Bronchial epithelial cell (primary cell): Measurements from ENCODE around the gene JPH4. TPM values are rescaled to one million over a fixed set of nuclear protein-coding genes. Genes with fewer than 3 reads are reported as not detected.

Experiments
- DNase-seq: peaks from one replicate; pipeline ENCODE4 v3.0.0-alpha.2; 2010; ENCODE audit warnings: low read depth
- FAIRE-seq: peaks from 2 replicates; lab custom pipeline; 2011; peaks lifted over from hg19 to GRCh38; lab: Jason Lieb, UNC
- H3K27me3 ChIP-seq: 2 replicates; pipeline ENCODE4 v1.5.1; 2011; ENCODE audit warnings: low read length; ENCODE audit not compliant: control insufficient read depth, insufficient read depth
- H3K36me3 ChIP-seq: 2 replicates; pipeline ENCODE4 v1.5.1; 2011; ENCODE audit warnings: low read length; ENCODE audit not compliant: control insufficient read depth, insufficient read depth
- H3K4me3 ChIP-seq: 2 replicates; pipeline ENCODE4 v1.5.1; 2011; ENCODE audit warnings: mild to moderate bottlenecking, low read depth, low read length, control low read depth
- CTCF ChIP-seq: IDR thresholded peaks from 2 replicates; pipeline ENCODE4 v1.5.1; 2011; ENCODE audit warnings: mild to moderate bottlenecking, moderate library complexity, low read length, control low read depth, inconsistent platforms; ENCODE audit not compliant: insufficient read depth, severe bottlenecking
- total RNA-seq: library from RNA; depleted of rRNA; stranded (reverse); fragments of >200 nt; gene quantifications from 2 replicates; pipeline ENCODE4 v1.2.1, GENCODE V29; 2014

JPH4 gene
- total RNA-seq, 1 donor from 2014 or later = not detected

- TF ChIP-seq CTCF = no peak
- H3K27me3 ChIP-seq = peaks cover 27% of the 10 kb centered on the region
- H3K4me3 ChIP-seq = no peak overlapping the region
- no peak for FAIRE-seq
- DNase-seq = no peak
- H3K36me3 ChIP-seq = no peaks in the 10 kb centered on the region
Observed at GRCh38 chr14:23580152-23580926, 1.7 kb upstream of the JPH4 start.

DNA sequence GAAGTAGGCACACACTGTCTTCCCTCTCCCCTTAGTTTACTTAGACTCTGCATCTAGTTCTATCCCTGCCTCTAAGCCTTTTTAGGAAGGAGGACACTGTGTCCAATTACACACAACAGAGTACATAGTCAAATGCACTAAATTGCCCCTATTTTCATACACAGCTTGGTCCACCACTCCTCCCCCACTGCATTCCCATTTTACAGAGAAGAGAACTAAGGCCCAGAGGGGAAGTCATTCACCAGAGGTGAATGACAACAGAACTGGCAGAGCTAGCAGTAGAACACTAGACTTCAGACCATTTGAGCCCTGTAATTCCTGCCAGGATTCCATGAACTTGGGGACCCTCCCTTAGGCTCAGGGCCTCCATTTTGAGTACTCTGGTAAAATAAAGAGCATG, 1.1 kb upstream of the JPH4 start:
- Histone ChIP-seq H3K27me3 (peaks cover 29% of the 10 kb centered on the region), H3K36me3 (no peaks in the 10 kb centered on the region), H3K4me3 (no peak overlapping the region)
- no peak for FAIRE-seq
- no peak for TF ChIP-seq CTCF
- no peak for DNase-seq

GRCh38 chr14:23579311-23579630, 681 bp upstream of the JPH4 start:
- FAIRE-seq (no peak), DNase-seq (no peak)
- Histone ChIP-seq H3K36me3 (no peaks in the 10 kb centered on the region), H3K27me3 (peaks cover 29% of the 10 kb centered on the region), H3K4me3 (no peak overlapping the region)
- no peak for TF ChIP-seq CTCF

DNA sequence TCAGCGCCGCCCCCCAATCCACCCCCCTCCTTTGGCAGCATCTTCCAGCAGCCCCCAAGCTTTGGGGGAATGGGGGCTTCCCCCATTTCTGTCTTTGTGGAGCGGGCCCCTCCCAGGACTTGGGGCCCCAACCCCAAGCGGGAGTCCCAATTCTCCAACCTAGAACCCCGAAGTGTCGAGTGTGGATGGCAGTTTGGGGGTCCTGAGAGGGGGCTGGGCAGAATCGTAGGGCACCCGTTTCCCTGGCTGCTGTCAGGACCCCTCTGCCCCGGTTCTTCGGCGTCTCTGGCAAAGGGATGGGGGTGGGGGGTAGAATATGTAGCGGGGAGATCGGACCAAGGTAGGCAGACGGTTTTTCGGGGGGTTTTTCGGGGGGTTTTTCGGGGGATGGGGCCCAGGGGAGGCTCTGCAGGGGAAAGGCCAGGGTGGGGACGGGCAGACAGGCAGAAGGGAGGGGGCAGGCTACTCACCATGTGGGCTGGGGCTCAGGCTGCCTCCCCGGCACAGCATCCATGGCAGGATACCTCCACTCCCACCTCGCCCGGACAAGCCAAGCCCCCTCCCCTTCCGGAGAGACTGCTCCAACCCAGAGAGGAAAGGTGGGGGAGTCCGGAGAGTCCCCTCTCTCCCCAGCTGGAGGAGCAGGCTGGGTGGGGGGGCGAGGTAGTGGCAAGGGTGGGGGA, 739 bp downstream of the JPH4 start:
- TF ChIP-seq CTCF = no peak
- FAIRE-seq (no peak), DNase-seq (no peak)
- Histone ChIP-seq H3K4me3 (no peak overlapping the region), H3K36me3 (no peaks in the 10 kb centered on the region), H3K27me3 (peaks cover 29% of the 10 kb centered on the region)

DNA sequence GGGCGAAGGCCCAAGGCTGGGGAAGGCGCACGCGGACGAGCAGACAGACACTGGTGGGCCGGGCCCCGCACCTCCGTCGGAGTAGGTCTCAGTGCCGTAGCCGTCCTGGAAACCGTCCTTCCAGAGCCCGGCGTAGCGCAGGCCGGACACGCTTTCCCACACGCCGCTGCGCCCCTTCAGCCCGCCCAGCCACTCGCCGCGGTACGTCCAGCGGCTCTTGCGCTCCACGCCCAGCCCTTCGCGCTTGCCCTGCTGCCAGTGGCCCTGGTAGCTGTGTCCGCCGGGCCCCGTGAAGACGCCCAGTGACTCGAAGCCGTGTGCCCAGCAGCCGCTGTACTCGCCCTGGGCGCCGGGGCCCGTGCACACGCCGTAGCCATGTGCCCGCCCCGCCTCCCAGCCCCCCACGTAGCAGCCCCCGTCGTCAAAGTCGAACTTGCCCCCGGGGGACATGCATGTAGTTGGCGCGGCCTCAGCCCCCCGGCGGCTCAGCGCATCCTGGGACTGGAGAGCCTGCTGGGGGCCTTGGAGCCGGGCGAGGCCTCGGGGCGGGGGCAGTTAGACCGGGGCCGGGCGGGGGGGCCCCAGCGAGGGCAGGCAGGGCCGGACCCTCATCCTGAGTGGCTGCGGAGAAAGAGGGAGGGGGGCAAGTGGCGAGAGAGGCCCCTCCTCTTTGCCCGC, 1.4 kb downstream of the JPH4 start:
- no peak for FAIRE-seq

More for the DNA sequence above, 1.4 kb downstream of the JPH4 start:
- peaks cover 29% of the 10 kb centered on the region for H3K27me3 ChIP-seq
- no peaks in the 10 kb centered on the region for H3K36me3 ChIP-seq
- H3K4me3 ChIP-seq = no peak overlapping the region
- no peak for DNase-seq
- TF ChIP-seq CTCF = no peak
